K562 (cell line): ENCODE results near the gene ARID3C. TPM values are rescaled to one million over a fixed set of nuclear protein-coding genes. Genes with fewer than 3 reads are reported as not detected.
A peak's percentile ranks its signal among the peaks of the same experiment; 100 is the strongest.

Experiments used
- ATAC-seq: fragments of 200-7000 bp; cut with Tn5 transposase; 3 replicates; pipeline ENCODE4 v1.9.1; 2020; ENCODE audit warnings: moderate library complexity
- BruUV-seq: library from RNA; stranded (reverse); fragments of 400-500 nt; replicated peaks from 2 replicates; lab custom pipeline; 2021; lab: Mats Ljungman, UMichigan
- CTCF ChIA-PET: fragments of 300-600 bp; formaldehyde crosslinking; extraction: SDS; loops from one replicate; lab custom pipeline; 2021; ENCODE audit warnings: low intra/inter-chr PET ratio; lab: Yijun Ruan, JAX
- POLR2A ChIA-PET: fragments of 300-600, 350-650 bp; sonication (Branson Sonifier 250); formaldehyde crosslinking; extraction: SDS; loops from one replicate; lab custom pipeline; 2021; ENCODE audit warnings: antibody characterized with exemption, inconsistent platforms; lab: Yijun Ruan, JAX
- DNase-seq, 4 experiments: peaks; one replicate each; pipeline versions ENCODE4 v3.0.0 to v3.0.0-alpha.2; 2011 to 2018; ENCODE audit warnings: low spot score in 3 of 4, mixed read lengths in 3 of 4; ENCODE audit errors: extremely low read depth in 1 of 4
- FAIRE-seq: peaks from 2 replicates; lab custom pipeline; 2011; peaks lifted over from hg19 to GRCh38; lab: Jason Lieb, UNC
- H2AFZ ChIP-seq: 2 replicates; pipeline ENCODE4 v1.6.0; 2011; ENCODE audit warnings: low read depth, low read length, control low read depth, inconsistent platforms
- H3K27ac ChIP-seq: fragments of 200-600 bp; 3 replicates; pipeline ENCODE4 v1.8.0; 2011; ENCODE audit warnings: low read depth, mild to moderate bottlenecking, control low read depth, inconsistent platforms, low read length, moderate library complexity, mixed read lengths; ENCODE audit errors: extremely low read depth
- H3K27me3 ChIP-seq, 2 experiments: fragments of 300-600 bp in 1 of 2; 2 replicates in 1 of 2; 3 replicates in 1 of 2; pipeline versions ENCODE4 v1.6.0 to v1.8.0; 2011; ENCODE audit warnings: inconsistent platforms in 2 of 2, low read length in 2 of 2, mild to moderate bottlenecking in 1 of 2, mixed read lengths in 1 of 2, moderate library complexity in 1 of 2; ENCODE audit not compliant: control insufficient read depth in 2 of 2, insufficient read depth in 2 of 2
- H3K36me3 ChIP-seq: fragments of 300-600 bp; 3 replicates; pipeline ENCODE4 v1.8.0; 2011; ENCODE audit warnings: mild to moderate bottlenecking, low read length, inconsistent platforms; ENCODE audit not compliant: control insufficient read depth, insufficient read depth
- H3K4me1 ChIP-seq, 2 experiments: fragments of 200-600 bp in 1 of 2; replicated peaks in 1 of 2; 2 replicates in 1 of 2; 3 replicates in 1 of 2; pipeline versions ENCODE4 v1.5.1 to v1.8.0; 2011; ENCODE audit warnings: inconsistent platforms in 2 of 2, low read length in 2 of 2, mild to moderate bottlenecking in 1 of 2, mixed read lengths in 1 of 2, moderate library complexity in 1 of 2; ENCODE audit not compliant: control insufficient read depth in 2 of 2, insufficient read depth in 2 of 2
- H3K4me2 ChIP-seq: 2 replicates; pipeline ENCODE4 v1.6.1; 2011; ENCODE audit warnings: low read length, control low read depth, inconsistent platforms, mixed read lengths; ENCODE audit not compliant: insufficient read depth
- H3K4me3 ChIP-seq: fragments of 200-600 bp; sonication (generic), shearing (Covaris generic); 2 replicates; pipeline ENCODE4 v1.5.1; 2016; ENCODE audit warnings: control low read depth, inconsistent platforms
- H3K79me2 ChIP-seq: fragments of 200-600 bp; 3 replicates; pipeline ENCODE4 v1.8.0; 2011; ENCODE audit warnings: low read length, inconsistent platforms; ENCODE audit not compliant: control insufficient read depth, insufficient read depth
- H3K9ac ChIP-seq, 2 experiments: 2 replicates each; pipeline versions ENCODE4 v1.6.0 to v1.6.1; 2011; ENCODE audit warnings: low read depth in 2 of 2, low read length in 2 of 2, control low read depth in 1 of 2, inconsistent platforms in 1 of 2, mild to moderate bottlenecking in 1 of 2, mixed read lengths in 1 of 2; ENCODE audit not compliant: insufficient read depth in 1 of 2
- H3K9me1 ChIP-seq: one replicate; pipeline ENCODE4 v1.6.0; 2011; ENCODE audit warnings: inconsistent platforms, mild to moderate bottlenecking, low read length, moderate library complexity; ENCODE audit not compliant: control insufficient read depth, insufficient read depth
- H3K9me3 ChIP-seq: replicated peaks from 2 replicates; pipeline ENCODE4 v1.5.1; 2011; ENCODE audit warnings: low read depth, low read length, inconsistent platforms; ENCODE audit not compliant: control insufficient read depth, insufficient read depth
- H4K20me1 ChIP-seq: replicated peaks from 2 replicates; pipeline ENCODE4 v1.6.1; 2011; ENCODE audit warnings: low read length, inconsistent platforms, mixed read lengths; ENCODE audit not compliant: control insufficient read depth, insufficient read depth
- ETV1 ChIP-seq: fragments of 450-650 bp; conservative IDR thresholded peaks from 2 replicates; pipeline ENCODE4 v1.6.1; 2016; ENCODE audit warnings: missing genetic modification characterization, control low read depth, low read depth, missing compliant biosample characterization
- ETV6 ChIP-seq, 3 experiments: fragments of 150-350 bp in 1 of 3; sonication (generic) in 1 of 3; formaldehyde crosslinking in 1 of 3; IDR thresholded peaks; 2 replicates each; pipeline versions ENCODE4 v1.6.1 to v1.8.0; 2014 to 2022; ENCODE audit warnings: borderline replicate concordance in 2 of 3, low read depth in 2 of 3, antibody characterized with exemption in 1 of 3, low read length in 1 of 3, mild to moderate bottlenecking in 1 of 3, missing genetic modification reagents in 1 of 3
- HMG20B ChIP-seq: fragments of 250-450 bp; sonication (Bioruptor Pico); IDR thresholded peaks from 2 replicates; pipeline ENCODE4 v1.5.0; 2021; ENCODE audit warnings: mild to moderate bottlenecking
- NR2F6 ChIP-seq: fragments of 450-650 bp; formaldehyde crosslinking; IDR thresholded peaks from 2 replicates; pipeline ENCODE4 v1.4.0; 2020; ENCODE audit warnings: mild to moderate bottlenecking
- RAD21 ChIP-seq, 2 experiments: fragments of 250-450 bp in 1 of 2; fragments of 450-650 bp in 1 of 2; sonication (Bioruptor Pico) in 1 of 2; formaldehyde crosslinking in 1 of 2; IDR thresholded peaks in 1 of 2; conservative IDR thresholded peaks in 1 of 2; 2 replicates each; pipeline versions ENCODE4 v1.4.0 to v1.8.0; 2020 to 2022; ENCODE audit warnings: mild to moderate bottlenecking in 2 of 2, moderate library complexity in 1 of 2
- RBM34 ChIP-seq: fragments of 200-400 bp; formaldehyde crosslinking; IDR thresholded peaks from 2 replicates; pipeline ENCODE4 v1.6.1; 2018; ENCODE audit warnings: low read length, borderline replicate concordance; ENCODE audit not compliant: insufficient read depth
- SUPT5H ChIP-seq: fragments of 450-650 bp; IDR thresholded peaks from 2 replicates; pipeline ENCODE4 v1.6.1; 2016
- ZNF197 ChIP-seq: fragments of 200-800 bp; sonication (Bioruptor generic); IDR thresholded peaks from 2 replicates; pipeline ENCODE4 v1.6.1; 2016; ENCODE audit warnings: low read depth, missing genetic modification characterization, missing compliant biosample characterization
- WGBS: fragments of 100-300 bp; shearing (Covaris generic); methylation state at CpG from one replicate; pipeline ENCODE4 v1.1.6; 2016; ENCODE audit warnings: low coverage, mixed read lengths; ENCODE audit not compliant: insufficient coverage; ENCODE audit errors: missing lambda C conversion rate; 5-methylcytosine and 5-hydroxymethylcytosine counted together
- in situ Hi-C: fragments of 300-500 bp; cut with MboI; formaldehyde crosslinking; loops from 4 replicates; pipeline ENCODE4 v1.15.0; 2018; ENCODE audit warnings: inconsistent platforms, mixed read lengths
- intact Hi-C: fragments of 100-400 bp; cut with micrococcal nuclease; formaldehyde crosslinking; loops from 2 replicates; pipeline ENCODE4 v1.14.2; 2022
- polyA plus RNA-seq, 8 experiments: library from polyadenylated mRNA; depleted of rRNA in 4 of 8; stranded (reverse) in 5 of 8; unstranded in 3 of 8; fragments of >200 nt; fragmentation: Nextera tagmentation in 2 of 8; fragmentation: Illumina TruSeq in 1 of 8; extraction: Ambion mirVana in 2 of 8; extraction: Trizol in 1 of 8; gene quantifications; 2 replicates each; pipeline versions ENCODE4 v1.2.1 to v1.2.3, GENCODE V29; 2011 to 2014; ENCODE audit warnings: inconsistent platforms in 1 of 8, missing spikeins in 1 of 8
- total RNA-seq, 7 experiments: library from RNA; depleted of rRNA in 6 of 7; stranded (reverse); fragments of >200 nt in 6 of 7; fragmentation: Illumina TruSeq in 2 of 7; extraction: Trizol in 2 of 7; gene quantifications; 2 replicates each; pipeline versions ENCODE4 v1.2.1 to v1.2.3, GENCODE V29; 2011 to 2021; ENCODE audit warnings: low replicate concordance in 1 of 7
- TF ChIP-seq, protein P1 (sequence below): fragments of 250-450 bp; sonication (Bioruptor Pico); IDR thresholded peaks from 2 replicates; pipeline ENCODE4 v1.8.0; 2021; ENCODE audit warnings: moderate library complexity, mild to moderate bottlenecking, inconsistent platforms

Gene ARID3C
- total and polyA plus RNA-seq, 9 of the 15 experiments (the other 6 are each of a cell fraction or from before 2014, with no cell fraction given) = not detected

DNA sequence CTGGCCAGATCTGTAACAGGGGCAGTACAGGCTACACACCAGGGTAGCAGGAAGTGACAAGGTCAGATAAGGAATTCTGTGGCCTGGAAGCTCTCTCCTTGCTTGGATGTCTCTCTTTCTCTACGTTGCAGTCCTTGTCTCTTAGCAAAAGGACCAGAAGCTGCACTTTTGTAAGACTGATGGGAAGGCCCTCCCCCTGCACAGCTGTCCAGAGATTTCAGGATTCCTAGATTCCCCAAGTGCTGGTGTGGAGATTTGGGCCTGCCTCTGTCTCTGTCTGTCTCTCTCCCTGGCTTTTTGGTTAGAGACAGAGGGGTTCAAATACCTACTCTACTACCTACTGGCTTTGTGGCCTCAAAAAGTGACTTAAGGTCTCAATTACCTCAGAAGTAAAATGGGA is 29.3 kb downstream of the ARID3C start:
- H3K9me1 ChIP-seq = no peaks in the 10 kb centered on the region
- H3K4me2 ChIP-seq = no peak overlapping the region
- ChIA-PET CTCF (no interaction called here), POLR2A (interaction anchor here (0.6 to 1.2 kb wide), 4 partner anchors 16 to 169 kb away, joined by 3 to 4 read pairs (median 4); no protein-coding TSS in a partner anchor)
- BruUV-seq = no TSS peak
- H3K27me3 ChIP-seq = no peaks in the 10 kb centered on the region
- intact Hi-C loops = loop anchor here (2.0 kb wide), 1 partner anchor 27 kb away; no protein-coding TSS in a partner anchor
- no peaks in the 10 kb centered on the region for H3K36me3 ChIP-seq
- in situ Hi-C loops = no loop called here
- no peaks in the 10 kb centered on the region for H3K9me3 ChIP-seq
- H3K4me3 ChIP-seq = no peak overlapping the region
- TF ChIP-seq SUPT5H = no peak
- no peak for TF ChIP-seq HMG20B (CRISPR knock-in tag)
- TF ChIP-seq ETV1 (tag) = 0 out of 2 replicates have a peak, but pooled peaks have one; percentile 37
- no peak for TF ChIP-seq ZNF197
- no peak for TF ChIP-seq RBM34
- no peak for TF ChIP-seq ETV6 (IDR thresholded peaks at IDR 0.05; ENCODE audit: borderline replicate concordance in 1 of 2, low read depth in 2 of 2, low read length in 1 of 2)
- TF ChIP-seq ETV6 (CRISPR knock-in tag; IDR thresholded peaks at IDR 0.05; ENCODE audit: borderline replicate concordance) = no peak
- TF ChIP-seq NR2F6 (CRISPR knock-in tag) = no peak
- TF ChIP-seq, protein P1, sequence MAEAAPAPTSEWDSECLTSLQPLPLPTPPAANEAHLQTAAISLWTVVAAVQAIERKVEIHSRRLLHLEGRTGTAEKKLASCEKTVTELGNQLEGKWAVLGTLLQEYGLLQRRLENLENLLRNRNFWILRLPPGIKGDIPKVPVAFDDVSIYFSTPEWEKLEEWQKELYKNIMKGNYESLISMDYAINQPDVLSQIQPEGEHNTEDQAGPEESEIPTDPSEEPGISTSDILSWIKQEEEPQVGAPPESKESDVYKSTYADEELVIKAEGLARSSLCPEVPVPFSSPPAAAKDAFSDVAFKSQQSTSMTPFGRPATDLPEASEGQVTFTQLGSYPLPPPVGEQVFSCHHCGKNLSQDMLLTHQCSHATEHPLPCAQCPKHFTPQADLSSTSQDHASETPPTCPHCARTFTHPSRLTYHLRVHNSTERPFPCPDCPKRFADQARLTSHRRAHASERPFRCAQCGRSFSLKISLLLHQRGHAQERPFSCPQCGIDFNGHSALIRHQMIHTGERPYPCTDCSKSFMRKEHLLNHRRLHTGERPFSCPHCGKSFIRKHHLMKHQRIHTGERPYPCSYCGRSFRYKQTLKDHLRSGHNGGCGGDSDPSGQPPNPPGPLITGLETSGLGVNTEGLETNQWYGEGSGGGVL = no peak
- 0 out of 4 replicates have a peak, but pooled peaks of 1 of the 2 experiments have one; percentile 10 for TF ChIP-seq RAD21 (CRISPR knock-in tag; conservative IDR thresholded peaks at IDR 0.05 in 1 of 2, IDR thresholded peaks at IDR 0.05 in 1 of 2)
- no peak for FAIRE-seq
- H3K4me1 ChIP-seq = peaks cover 0 to 4% of the 10 kb centered on the region in 2 experiments; a peak in 1 of 5 replicates
- no peak overlapping the region for H3K27ac ChIP-seq
- H4K20me1 ChIP-seq = peaks cover 10% of the 10 kb centered on the region; the same call in 1 of the 2 replicates
- no peaks in the 10 kb centered on the region for H3K79me2 ChIP-seq
- ATAC-seq = peak; percentile 41; the same call in 2 of the 3 replicates
- DNase-seq = peak in 1 of 4 experiments; percentile 43
- H3K9ac ChIP-seq = no peak overlapping the region
- 0% methylated on average over 1 of the region's 1 CpG for WGBS
- H2AFZ ChIP-seq = no peak overlapping the region
